ENCODE results near the gene RNF187. TPM values are rescaled to one million over a fixed set of nuclear protein-coding genes. Genes with fewer than 3 reads are reported as not detected.

RNF187 gene
- total and polyA plus RNA-seq, 2 donors (not counting 1 experiment from before 2014, with no cell fraction given): 46.1 to 89.5 TPM

- H3K4me3 ChIP-seq (replicated peaks in 1 of 4; ENCODE audit: control extremely low read depth in 1 of 4, insufficient read depth in 1 of 4, low read depth in 3 of 4, low read length in 4 of 4): no peak overlapping the region
- H3K4me2 ChIP-seq (ENCODE audit: extremely low read depth, insufficient read depth, low read length): no peak overlapping the region
- no peak overlapping the region for H3K9ac ChIP-seq (ENCODE audit: insufficient read depth, low read length)
- no peaks in the 10 kb centered on the region for H3K36me3 ChIP-seq (ENCODE audit: control insufficient read depth, insufficient read depth, low read length)
- no peak overlapping the region for H2AFZ ChIP-seq (ENCODE audit: low read length)
- peaks cover 2% of the 10 kb centered on the region for H3K4me1 ChIP-seq (ENCODE audit: control insufficient read depth, extremely low read depth, insufficient read depth, low read length)
- no peak overlapping the region for H3K27ac ChIP-seq (ENCODE audit: insufficient read depth, low read length)
- no peak for DNase-seq (ENCODE audit: low read depth in 2 of 2)
- no peak for TF ChIP-seq CTCF (conservative IDR thresholded peaks at IDR 0.05 in 1 of 2, IDR thresholded peaks at IDR 0.05 in 1 of 2; ENCODE audit: low read depth in 1 of 2, low read length in 2 of 2)
- TF ChIP-seq EZH2 (IDR thresholded peaks at IDR 0.05; ENCODE audit: low read length, missing control alignments): no peak
- peaks cover 12% of the 10 kb centered on the region for H3K27me3 ChIP-seq (ENCODE audit: control insufficient read depth, insufficient read depth, low read length)
- no peaks in the 10 kb centered on the region for H3K9me3 ChIP-seq (ENCODE audit: control insufficient read depth, insufficient read depth, low read depth, low read length)
- H3K79me2 ChIP-seq (ENCODE audit: control insufficient read depth, insufficient read depth, low read length): peaks cover 8% of the 10 kb centered on the region
- H4K20me1 ChIP-seq (ENCODE audit: control insufficient read depth, extremely low read depth, insufficient read depth, low read length): no peaks in the 10 kb centered on the region
These were observed 3.4 kb upstream of the RNF187 start for GRCh38 chr1:228483789-228484188.

- peak overlapping the region; percentile 98 for H3K9ac ChIP-seq (ENCODE audit: insufficient read depth, low read length)
- peaks cover 8% of the 10 kb centered on the region for H3K36me3 ChIP-seq (ENCODE audit: control insufficient read depth, insufficient read depth, low read length)
- TF ChIP-seq EZH2 (IDR thresholded peaks at IDR 0.05; ENCODE audit: low read length, missing control alignments) (no peak), CTCF (conservative IDR thresholded peaks at IDR 0.05 in 1 of 2, IDR thresholded peaks at IDR 0.05 in 1 of 2; ENCODE audit: low read depth in 1 of 2, low read length in 2 of 2) (no peak)
- H3K79me2 ChIP-seq (ENCODE audit: control insufficient read depth, insufficient read depth, low read length): peaks cover 9% of the 10 kb centered on the region
- H3K9me3 ChIP-seq (ENCODE audit: control insufficient read depth, insufficient read depth, low read depth, low read length): no peaks in the 10 kb centered on the region
- H3K4me3 ChIP-seq (replicated peaks in 1 of 4; ENCODE audit: control extremely low read depth in 1 of 4, insufficient read depth in 1 of 4, low read depth in 3 of 4, low read length in 4 of 4): peak overlapping the region; percentile 31 to 94 (median 74)
- peaks cover 4% of the 10 kb centered on the region for H3K27me3 ChIP-seq (ENCODE audit: control insufficient read depth, insufficient read depth, low read length)
- peak overlapping the region; percentile 99 for H2AFZ ChIP-seq (ENCODE audit: low read length)
- DNase-seq (ENCODE audit: low read depth in 2 of 2): peak; percentile 92 to 95
- H3K27ac ChIP-seq (ENCODE audit: insufficient read depth, low read length): peak overlapping the region; percentile 99
- H4K20me1 ChIP-seq (ENCODE audit: control insufficient read depth, extremely low read depth, insufficient read depth, low read length): no peaks in the 10 kb centered on the region
- peak overlapping the region; percentile 86 for H3K4me2 ChIP-seq (ENCODE audit: extremely low read depth, insufficient read depth, low read length)
- H3K4me1 ChIP-seq (ENCODE audit: control insufficient read depth, extremely low read depth, insufficient read depth, low read length): peaks cover 2% of the 10 kb centered on the region
These were observed 416 bp upstream of the RNF187 start for GRCh38 chr1:228486596-228487335.

GRCh38 chr1:228488125-228488817 lies 1.1 kb downstream of the RNF187 start:
- Histone ChIP-seq H3K9ac (ENCODE audit: insufficient read depth, low read length) (peak overlapping the region; percentile 36), H3K4me3 (replicated peaks in 1 of 4; ENCODE audit: control extremely low read depth in 1 of 4, insufficient read depth in 1 of 4, low read depth in 3 of 4, low read length in 4 of 4) (peak overlapping the region; percentile 60 to 94 (median 70)), H3K9me3 (ENCODE audit: control insufficient read depth, insufficient read depth, low read depth, low read length) (no peaks in the 10 kb centered on the region), H2AFZ (ENCODE audit: low read length) (no peak overlapping the region), H3K27ac (ENCODE audit: insufficient read depth, low read length) (peak overlapping the region; percentile 31), H3K27me3 (ENCODE audit: control insufficient read depth, insufficient read depth, low read length) (no peaks in the 10 kb centered on the region), H3K36me3 (ENCODE audit: control insufficient read depth, insufficient read depth, low read length) (peaks cover 8% of the 10 kb centered on the region), H3K4me2 (ENCODE audit: extremely low read depth, insufficient read depth, low read length) (peak overlapping the region; percentile 87), H4K20me1 (ENCODE audit: control insufficient read depth, extremely low read depth, insufficient read depth, low read length) (no peaks in the 10 kb centered on the region), H3K79me2 (ENCODE audit: control insufficient read depth, insufficient read depth, low read length) (peaks cover 9% of the 10 kb centered on the region), H3K4me1 (ENCODE audit: control insufficient read depth, extremely low read depth, insufficient read depth, low read length) (peaks cover 2% of the 10 kb centered on the region)
- DNase-seq (ENCODE audit: low read depth in 2 of 2): no peak
- TF ChIP-seq EZH2 (IDR thresholded peaks at IDR 0.05; ENCODE audit: low read length, missing control alignments): no peak
- no peak for TF ChIP-seq CTCF (conservative IDR thresholded peaks at IDR 0.05 in 1 of 2, IDR thresholded peaks at IDR 0.05 in 1 of 2; ENCODE audit: low read depth in 1 of 2, low read length in 2 of 2)

All from fibroblast of lung (primary cell).